ENCODE results near the gene FKRP.

Gene FKRP

DNA sequence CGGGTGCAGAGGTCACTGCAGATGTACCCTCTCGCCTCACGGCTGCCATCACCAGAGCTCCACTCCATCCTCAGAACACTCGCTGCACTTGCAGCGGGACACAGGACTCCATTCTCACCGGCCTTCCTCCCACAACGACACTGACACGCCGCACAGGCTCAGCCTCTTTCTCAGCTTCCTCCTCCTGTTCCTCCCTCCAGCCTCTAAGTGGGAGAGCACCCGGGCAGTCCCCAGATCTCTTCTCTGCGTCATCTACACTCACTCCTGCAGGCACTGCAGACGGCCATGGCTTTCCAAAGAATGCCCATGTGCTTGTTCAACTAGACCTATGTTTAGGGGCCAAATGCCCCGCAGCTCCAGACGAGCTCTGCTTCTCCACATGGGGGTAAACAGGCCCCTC lies 14.3 kb upstream of the FKRP start:
- Histone ChIP-seq H3F3A (ENCODE audit: low read depth) (no peaks in the 10 kb centered on the region), H4K20me1 (ENCODE audit: insufficient read depth, low read length, poor library complexity, severe bottlenecking) (peaks cover 16% of the 10 kb centered on the region), H3K27me3 (ENCODE audit: insufficient read depth, low read length, poor library complexity, severe bottlenecking) (no peaks in the 10 kb centered on the region), H3K4me1 (ENCODE audit: insufficient read depth, low read length, poor library complexity, severe bottlenecking) (no peaks in the 10 kb centered on the region), H3K36me3 (ENCODE audit: insufficient read depth, low read length) (peaks cover 85% of the 10 kb centered on the region; the same call in 1 of the 2 replicates), H2AFZ (ENCODE audit: low read length) (no peak overlapping the region), H3K4me2 (ENCODE audit: low read depth, low read length, poor library complexity, severe bottlenecking) (no peak overlapping the region), H3K79me2 (ENCODE audit: insufficient read depth, low read length) (peaks cover 23% of the 10 kb centered on the region; the same call in 1 of the 2 replicates), H3K9ac (ENCODE audit: low read depth, low read length, poor library complexity, severe bottlenecking) (no peak overlapping the region), H3K4me3 (ENCODE audit: low read length, poor library complexity, severe bottlenecking) (no peak overlapping the region), H3K9me3 (ENCODE audit: insufficient read depth, low read depth, low read length) (no peaks in the 10 kb centered on the region), H3K9me2 (replicated peaks; ENCODE audit: low read depth, low read length) (no peaks in the 10 kb centered on the region)
- TF ChIP-seq, protein P1, sequence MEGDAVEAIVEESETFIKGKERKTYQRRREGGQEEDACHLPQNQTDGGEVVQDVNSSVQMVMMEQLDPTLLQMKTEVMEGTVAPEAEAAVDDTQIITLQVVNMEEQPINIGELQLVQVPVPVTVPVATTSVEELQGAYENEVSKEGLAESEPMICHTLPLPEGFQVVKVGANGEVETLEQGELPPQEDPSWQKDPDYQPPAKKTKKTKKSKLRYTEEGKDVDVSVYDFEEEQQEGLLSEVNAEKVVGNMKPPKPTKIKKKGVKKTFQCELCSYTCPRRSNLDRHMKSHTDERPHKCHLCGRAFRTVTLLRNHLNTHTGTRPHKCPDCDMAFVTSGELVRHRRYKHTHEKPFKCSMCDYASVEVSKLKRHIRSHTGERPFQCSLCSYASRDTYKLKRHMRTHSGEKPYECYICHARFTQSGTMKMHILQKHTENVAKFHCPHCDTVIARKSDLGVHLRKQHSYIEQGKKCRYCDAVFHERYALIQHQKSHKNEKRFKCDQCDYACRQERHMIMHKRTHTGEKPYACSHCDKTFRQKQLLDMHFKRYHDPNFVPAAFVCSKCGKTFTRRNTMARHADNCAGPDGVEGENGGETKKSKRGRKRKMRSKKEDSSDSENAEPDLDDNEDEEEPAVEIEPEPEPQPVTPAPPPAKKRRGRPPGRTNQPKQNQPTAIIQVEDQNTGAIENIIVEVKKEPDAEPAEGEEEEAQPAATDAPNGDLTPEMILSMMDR (conservative IDR thresholded peaks at IDR 0.05; ENCODE audit: low read length): no peak
- TF ChIP-seq EZH2phosphoT487 (IDR thresholded peaks at IDR 0.05; ENCODE audit: borderline replicate concordance): no peak

DNA sequence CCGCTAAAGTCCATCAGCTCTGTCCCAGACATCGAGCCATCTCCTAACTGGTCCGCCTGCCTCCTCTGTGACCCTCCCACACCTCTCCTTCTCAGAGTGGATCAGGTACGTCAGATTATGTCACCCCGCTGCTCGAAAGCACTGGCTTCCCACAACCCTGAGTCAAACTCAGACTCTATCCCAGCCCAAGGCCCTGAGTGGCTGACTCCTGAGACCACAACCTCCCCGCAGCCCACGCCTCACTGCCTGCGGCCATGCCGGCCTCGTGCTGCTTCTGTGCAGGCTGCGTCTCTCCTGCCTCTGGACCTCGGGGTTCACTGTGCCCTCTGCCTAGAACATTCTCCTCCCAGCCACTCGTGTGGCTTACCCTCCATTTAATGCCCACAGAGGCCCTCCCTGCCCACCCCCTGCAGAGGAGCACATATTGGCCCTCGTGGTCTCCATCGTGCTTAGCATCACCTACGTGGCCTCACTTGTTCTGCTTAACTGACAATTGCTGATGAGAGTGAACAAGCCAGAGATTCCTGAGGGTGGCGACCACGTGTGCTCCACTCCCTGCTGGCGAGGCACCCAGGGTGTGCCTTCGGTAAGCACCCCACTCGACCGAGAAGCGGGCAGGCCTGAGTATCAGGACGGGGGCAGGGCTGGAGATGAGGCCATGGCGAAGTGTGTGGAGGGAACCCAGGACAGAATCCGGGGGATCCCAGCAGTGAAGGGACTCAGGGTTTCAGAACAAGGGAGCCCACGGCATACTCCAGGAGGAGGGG lies 13.5 kb upstream of the FKRP start:
- Histone ChIP-seq H2AFZ (ENCODE audit: low read length) (no peak overlapping the region), H3F3A (ENCODE audit: low read depth) (no peaks in the 10 kb centered on the region), H3K79me2 (ENCODE audit: insufficient read depth, low read length) (peaks cover 29% of the 10 kb centered on the region), H4K20me1 (ENCODE audit: insufficient read depth, low read length, poor library complexity, severe bottlenecking) (peaks cover 21% of the 10 kb centered on the region), H3K9me3 (ENCODE audit: insufficient read depth, low read depth, low read length) (no peaks in the 10 kb centered on the region), H3K36me3 (ENCODE audit: insufficient read depth, low read length) (peaks cover 85% of the 10 kb centered on the region; the same call in 1 of the 2 replicates), H3K9ac (ENCODE audit: low read depth, low read length, poor library complexity, severe bottlenecking) (no peak overlapping the region), H3K4me2 (ENCODE audit: low read depth, low read length, poor library complexity, severe bottlenecking) (no peak overlapping the region), H3K4me3 (ENCODE audit: low read length, poor library complexity, severe bottlenecking) (no peak overlapping the region), H3K9me2 (replicated peaks; ENCODE audit: low read depth, low read length) (no peaks in the 10 kb centered on the region), H3K27me3 (ENCODE audit: insufficient read depth, low read length, poor library complexity, severe bottlenecking) (no peaks in the 10 kb centered on the region), H3K4me1 (ENCODE audit: insufficient read depth, low read length, poor library complexity, severe bottlenecking) (no peaks in the 10 kb centered on the region)
- TF ChIP-seq, protein P1 (conservative IDR thresholded peaks at IDR 0.05; ENCODE audit: low read length): no peak

DNA sequence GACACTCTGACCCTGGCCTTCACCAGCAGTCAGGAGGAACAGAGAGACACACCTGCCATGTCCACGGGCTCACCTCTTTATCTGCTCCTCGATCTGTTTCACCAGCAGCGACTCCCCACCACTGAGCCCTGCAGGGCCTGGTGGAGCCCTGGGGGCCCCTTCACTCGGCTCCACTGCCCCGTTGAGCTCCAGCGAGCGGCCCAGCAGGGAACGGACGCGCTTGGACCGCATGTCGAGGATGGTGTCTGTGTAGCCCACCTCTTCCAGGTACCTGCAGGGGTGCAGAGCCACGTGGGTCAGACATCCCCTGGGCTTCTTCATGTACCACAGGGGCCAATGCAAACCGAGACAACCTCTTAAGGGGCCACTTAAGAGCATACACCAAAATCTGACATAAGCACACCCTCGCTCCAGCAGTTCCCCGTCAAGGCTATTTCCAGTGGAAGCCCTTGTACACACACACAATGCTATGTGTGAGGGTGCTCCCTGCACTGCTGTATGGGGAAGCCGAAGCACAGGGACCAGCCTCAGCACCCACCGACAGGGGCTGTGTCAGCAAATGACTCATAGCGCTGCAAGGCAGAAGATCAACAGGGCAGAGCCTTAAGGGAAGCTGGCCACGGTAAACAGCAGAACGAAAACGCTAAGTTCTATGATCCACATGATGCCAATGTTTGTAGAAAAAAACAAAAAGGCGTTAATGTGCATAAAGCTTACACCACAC lies 12.7 kb upstream of the FKRP start:
- Histone ChIP-seq H3K36me3 (ENCODE audit: insufficient read depth, low read length) (peaks cover 85% of the 10 kb centered on the region; the same call in 1 of the 2 replicates), H3K79me2 (ENCODE audit: insufficient read depth, low read length) (peaks cover 31% of the 10 kb centered on the region), H3K27me3 (ENCODE audit: insufficient read depth, low read length, poor library complexity, severe bottlenecking) (no peaks in the 10 kb centered on the region), H3K9me3 (ENCODE audit: insufficient read depth, low read depth, low read length) (no peaks in the 10 kb centered on the region), H3K4me2 (ENCODE audit: low read depth, low read length, poor library complexity, severe bottlenecking) (no peak overlapping the region), H2AFZ (ENCODE audit: low read length) (no peak overlapping the region), H3F3A (ENCODE audit: low read depth) (no peaks in the 10 kb centered on the region), H3K9ac (ENCODE audit: low read depth, low read length, poor library complexity, severe bottlenecking) (no peak overlapping the region), H3K9me2 (replicated peaks; ENCODE audit: low read depth, low read length) (no peaks in the 10 kb centered on the region), H4K20me1 (ENCODE audit: insufficient read depth, low read length, poor library complexity, severe bottlenecking) (peaks cover 24% of the 10 kb centered on the region), H3K4me1 (ENCODE audit: insufficient read depth, low read length, poor library complexity, severe bottlenecking) (no peaks in the 10 kb centered on the region), H3K4me3 (ENCODE audit: low read length, poor library complexity, severe bottlenecking) (no peak overlapping the region)
- TF ChIP-seq EZH2phosphoT487 (IDR thresholded peaks at IDR 0.05; ENCODE audit: borderline replicate concordance): no peak
- TF ChIP-seq, protein P1 (conservative IDR thresholded peaks at IDR 0.05; ENCODE audit: low read length): no peak

Measured in Loucy (cell line).